Measurements from ENCODE around the gene IGF2BP2.

DNA sequence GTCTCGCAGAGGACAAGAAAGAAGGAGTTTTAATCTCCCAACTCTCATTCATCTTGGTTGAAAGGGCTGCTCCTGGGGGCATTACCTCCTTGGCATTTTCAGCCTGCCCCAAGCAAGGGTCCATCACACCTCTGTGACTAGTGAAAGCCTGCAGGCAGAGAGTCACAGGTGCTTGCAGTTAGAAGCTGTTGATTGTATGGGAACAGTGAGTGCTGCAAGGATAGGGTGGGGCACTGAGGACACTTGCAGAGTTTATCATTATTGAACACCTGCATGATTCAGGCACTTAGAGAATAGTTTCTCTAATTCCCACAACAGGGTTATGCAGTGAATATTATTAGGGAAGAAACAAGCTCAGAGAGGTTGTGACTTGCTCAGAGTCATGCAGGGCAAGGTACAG is 41.7 kb upstream of the IGF2BP2 start:
- TF ChIP-seq YY1 (IDR thresholded peaks at IDR 0.05; ENCODE audit: low read depth) (no peak), TEAD4 (IDR thresholded peaks at IDR 0.05) (no peak), EGR1 (IDR thresholded peaks at IDR 0.05) (no peak), RAD21 (IDR thresholded peaks at IDR 0.05; ENCODE audit: low read depth) (no peak), TAF1 (IDR thresholded peaks at IDR 0.05; ENCODE audit: low read depth) (no peak)

Measured in Ishikawa (cell line).